ENCODE results near the gene DIAPH3. TPM values are rescaled to one million over a fixed set of nuclear protein-coding genes. Genes with fewer than 3 reads are reported as not detected.
"Not testable (repeated sequence)": the region's sequence is repeated elsewhere in the genome, so short reads cannot be mapped to it uniquely, and the experiment has no call there.

The DIAPH3 gene
- total and polyA plus RNA-seq, 4 experiments from 2014 or later = 0.03 TPM; not detected in 3

DNA sequence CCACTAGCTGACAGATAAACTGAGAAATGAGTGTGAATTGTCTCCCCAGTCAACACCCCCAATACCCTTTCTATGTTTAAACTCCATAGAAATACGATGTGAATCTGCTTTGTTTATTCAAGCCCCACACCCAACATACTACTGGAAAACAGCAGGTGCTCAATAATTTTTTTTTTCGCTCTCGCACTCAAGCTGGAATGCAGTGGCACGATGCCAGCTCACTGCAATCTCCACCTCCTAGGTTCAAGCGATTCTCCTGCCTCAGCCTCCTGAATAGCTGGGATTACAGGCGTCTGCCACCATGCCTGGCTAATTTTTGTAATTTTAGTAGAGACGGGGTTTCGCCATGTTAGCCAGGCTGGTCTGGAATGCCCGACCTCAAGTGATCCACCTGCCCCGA lies 123.1 kb downstream of the DIAPH3 start:
- H3K27me3 Mint-ChIP-seq; H3K27ac ChIP-seq (ENCODE audit: low read depth, low read length); H3K4me1 ChIP-seq (ENCODE audit: insufficient read depth, low read length); H3K27me3 ChIP-seq (ENCODE audit: insufficient read depth, low read length); H3K9me3 Mint-ChIP-seq; H3K4me1 Mint-ChIP-seq; H3K4me3 ChIP-seq (ENCODE audit: low read length in 2 of 2); H3K36me3 ChIP-seq (ENCODE audit: insufficient read depth, low read length); H3K9me3 ChIP-seq (ENCODE audit: control insufficient read depth in 1 of 2, low read length in 2 of 2); CTCF ChIA-PET (ENCODE audit: partially characterized antibody); DNase-seq; intact Hi-C loops (cut with micrococcal nuclease); H3K4me3 Mint-ChIP-seq; POLR2A ChIA-PET (ENCODE audit: partially characterized antibody); H3K36me3 Mint-ChIP-seq: not testable (repeated sequence)
- H3K27ac Mint-ChIP-seq = peak overlapping the region in 1 of 7 donors; percentile 6

DNA sequence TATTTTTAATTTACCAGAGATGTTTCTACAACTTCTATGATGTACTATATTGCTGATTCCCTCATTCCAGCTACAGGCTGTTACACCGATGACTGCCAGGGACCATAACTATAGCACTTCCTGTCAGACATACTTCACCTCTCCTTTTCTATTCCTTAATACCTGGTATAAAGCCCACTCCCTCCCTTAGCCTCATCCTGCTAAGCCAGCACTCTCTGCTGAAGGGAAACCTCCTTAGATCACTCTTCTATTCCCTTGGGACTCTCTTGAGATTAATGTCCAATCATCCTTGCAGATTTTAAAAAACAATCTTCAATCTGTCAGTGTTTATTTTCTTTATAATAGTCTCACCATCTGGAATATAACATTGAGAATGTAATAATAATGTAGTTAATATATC lies 127.9 kb downstream of the DIAPH3 start:
- POLR2A ChIA-PET (ENCODE audit: partially characterized antibody) = no interaction called here
- no peaks in the 10 kb centered on the region for H3K36me3 ChIP-seq (ENCODE audit: insufficient read depth, low read length)
- CTCF ChIA-PET (ENCODE audit: partially characterized antibody) = no interaction called here
- no peak overlapping the region for H3K4me3 ChIP-seq (ENCODE audit: low read length in 2 of 2)
- peak overlapping the region in 1 of 8 donors; percentile 13 for H3K4me3 Mint-ChIP-seq
- no peak overlapping the region for H3K27ac Mint-ChIP-seq
- no peak for DNase-seq
- H3K27me3 ChIP-seq (ENCODE audit: insufficient read depth, low read length) = no peaks in the 10 kb centered on the region
- H3K4me1 ChIP-seq (ENCODE audit: insufficient read depth, low read length) = no peaks in the 10 kb centered on the region
- intact Hi-C loops (cut with micrococcal nuclease) = no loop called here
- no peaks in the 10 kb centered on the region for H3K27me3 Mint-ChIP-seq
- H3K36me3 Mint-ChIP-seq = no peaks in the 10 kb centered on the region
- H3K4me1 Mint-ChIP-seq = no peaks in the 10 kb centered on the region
- H3K9me3 ChIP-seq (ENCODE audit: control insufficient read depth in 1 of 2, low read length in 2 of 2) = no peaks in the 10 kb centered on the region
- peaks cover 0 to 1% (median 0%) of the 10 kb centered on the region in 8 donors for H3K9me3 Mint-ChIP-seq
- H3K27ac ChIP-seq (ENCODE audit: low read depth, low read length) = no peak overlapping the region

DNA sequence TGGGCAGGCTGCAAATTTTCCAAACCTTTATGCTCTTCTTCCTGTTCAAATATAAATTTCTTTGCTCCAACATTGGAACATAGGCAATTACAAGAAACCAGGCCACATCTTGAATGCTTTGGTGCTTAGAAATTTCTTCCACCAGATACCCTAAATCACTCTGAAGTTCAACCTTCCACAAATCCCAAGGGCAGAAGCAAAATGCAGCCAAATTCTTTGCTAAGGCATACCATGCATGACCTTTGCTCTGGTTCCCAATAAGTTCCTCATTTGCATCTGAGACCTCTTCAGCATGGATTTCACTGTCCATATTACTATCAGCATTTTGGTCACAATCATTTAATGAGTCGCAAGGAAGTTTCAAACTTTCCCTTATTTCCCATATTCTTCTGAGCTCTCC lies 130.9 kb downstream of the DIAPH3 start:
- Mint-ChIP-seq H3K4me3 (no peak overlapping the region), H3K27me3 (no peaks in the 10 kb centered on the region), H3K36me3 (no peaks in the 10 kb centered on the region), H3K27ac (no peak overlapping the region), H3K9me3 (peaks cover 0 to 2% (median 0%) of the 10 kb centered on the region in 8 donors), H3K4me1 (no peaks in the 10 kb centered on the region)
- ChIA-PET CTCF (ENCODE audit: partially characterized antibody) (no interaction called here), POLR2A (ENCODE audit: partially characterized antibody) (no interaction called here)
- no peak for DNase-seq
- Histone ChIP-seq H3K4me1 (ENCODE audit: insufficient read depth, low read length) (no peaks in the 10 kb centered on the region), H3K9me3 (ENCODE audit: control insufficient read depth in 1 of 2, low read length in 2 of 2) (no peaks in the 10 kb centered on the region), H3K4me3 (ENCODE audit: low read length in 2 of 2) (no peak overlapping the region), H3K36me3 (ENCODE audit: insufficient read depth, low read length) (no peaks in the 10 kb centered on the region), H3K27me3 (ENCODE audit: insufficient read depth, low read length) (no peaks in the 10 kb centered on the region), H3K27ac (ENCODE audit: low read depth, low read length) (no peak overlapping the region)
- intact Hi-C loops (cut with micrococcal nuclease) = no loop called here

DNA sequence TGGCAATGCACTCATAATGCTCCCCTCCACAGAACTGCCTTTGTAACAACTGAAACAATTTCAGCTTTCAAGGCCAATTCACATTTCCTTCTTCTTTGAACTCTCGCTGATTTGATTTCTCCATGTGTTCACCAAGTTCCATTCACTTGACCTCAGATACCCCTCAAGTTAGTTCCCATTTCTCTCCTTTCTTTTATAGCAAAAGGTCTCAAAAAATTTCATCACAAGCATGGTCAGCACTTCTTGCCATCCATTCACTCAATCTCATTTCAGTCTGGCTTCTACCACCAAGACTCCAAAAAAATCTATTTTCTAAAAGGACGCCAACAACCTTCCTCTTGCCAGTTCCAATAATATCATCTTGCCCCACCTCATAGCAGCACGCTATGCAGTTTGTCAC lies 135.7 kb downstream of the DIAPH3 start:
- no peak overlapping the region for H3K4me3 Mint-ChIP-seq
- Histone ChIP-seq H3K27me3 (ENCODE audit: insufficient read depth, low read length) (no peaks in the 10 kb centered on the region), H3K9me3 (ENCODE audit: control insufficient read depth in 1 of 2, low read length in 2 of 2) (no peaks in the 10 kb centered on the region), H3K36me3 (ENCODE audit: insufficient read depth, low read length) (no peaks in the 10 kb centered on the region), H3K4me3 (ENCODE audit: low read length in 2 of 2) (no peak overlapping the region), H3K27ac (ENCODE audit: low read depth, low read length) (no peak overlapping the region), H3K4me1 (ENCODE audit: insufficient read depth, low read length) (no peaks in the 10 kb centered on the region)
- no peaks in the 10 kb centered on the region for H3K27me3 Mint-ChIP-seq
- CTCF ChIA-PET (ENCODE audit: partially characterized antibody) = no interaction called here
- no peaks in the 10 kb centered on the region for H3K36me3 Mint-ChIP-seq
- intact Hi-C loops (cut with micrococcal nuclease) = no loop called here
- H3K9me3 Mint-ChIP-seq = peaks cover 0 to 9% (median 6%) of the 10 kb centered on the region in 8 donors
- no peak for DNase-seq
- H3K27ac Mint-ChIP-seq = no peak overlapping the region
- H3K4me1 Mint-ChIP-seq = no peaks in the 10 kb centered on the region
- POLR2A ChIA-PET (ENCODE audit: partially characterized antibody) = no interaction called here

DNA sequence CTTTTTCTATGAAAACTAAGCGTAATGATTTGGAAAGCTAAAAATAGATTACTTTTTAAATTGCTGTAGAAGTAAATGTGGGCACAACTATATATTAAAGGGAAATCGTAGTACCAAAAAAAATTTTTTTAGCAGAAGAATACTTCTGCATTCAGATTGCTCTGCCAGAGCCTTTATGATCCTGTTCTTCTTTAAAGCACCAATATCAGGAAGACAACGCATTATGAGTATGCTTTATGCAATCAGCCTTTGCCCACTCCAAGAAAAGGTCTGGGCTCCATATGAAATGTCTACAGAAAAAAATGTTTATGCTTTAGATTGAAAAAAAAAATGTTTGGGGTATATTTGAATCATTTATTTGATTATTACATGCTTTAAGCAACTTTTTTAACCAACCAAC lies 137.4 kb downstream of the DIAPH3 start:
- DNase-seq = no peak
- Mint-ChIP-seq H3K36me3 (no peaks in the 10 kb centered on the region), H3K27me3 (no peaks in the 10 kb centered on the region), H3K27ac (no peak overlapping the region), H3K4me3 (no peak overlapping the region), H3K9me3 (peaks cover 0 to 9% (median 6%) of the 10 kb centered on the region in 8 donors), H3K4me1 (peaks cover 0 to 4% (median under 1%) of the 10 kb centered on the region in 4 donors)
- intact Hi-C loops (cut with micrococcal nuclease) = no loop called here
- Histone ChIP-seq H3K4me1 (ENCODE audit: insufficient read depth, low read length) (no peaks in the 10 kb centered on the region), H3K27me3 (ENCODE audit: insufficient read depth, low read length) (no peaks in the 10 kb centered on the region), H3K36me3 (ENCODE audit: insufficient read depth, low read length) (no peaks in the 10 kb centered on the region), H3K9me3 (ENCODE audit: control insufficient read depth in 1 of 2, low read length in 2 of 2) (no peaks in the 10 kb centered on the region), H3K4me3 (ENCODE audit: low read length in 2 of 2) (no peak overlapping the region), H3K27ac (ENCODE audit: low read depth, low read length) (no peak overlapping the region)
- POLR2A ChIA-PET (ENCODE audit: partially characterized antibody) = no interaction called here
- CTCF ChIA-PET (ENCODE audit: partially characterized antibody) = no interaction called here

DNA sequence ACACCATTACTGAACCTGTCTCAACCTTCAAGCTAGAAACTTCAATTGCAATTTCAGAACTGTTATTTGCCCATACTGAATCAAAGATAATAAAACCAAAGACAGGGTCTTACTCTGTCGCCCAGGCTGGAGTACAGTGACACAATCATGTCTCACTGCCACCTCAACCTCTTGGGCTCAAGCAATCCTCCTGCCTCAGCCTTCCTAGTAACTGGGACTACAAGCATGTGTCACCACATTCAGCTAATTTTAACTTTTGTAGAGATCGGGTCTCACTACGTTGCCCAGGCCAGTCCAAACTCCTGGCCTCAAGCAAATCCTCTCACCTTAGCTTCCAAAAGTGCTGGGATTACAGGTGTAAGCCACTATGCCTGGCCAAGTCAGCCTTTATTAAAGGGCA lies 143.4 kb downstream of the DIAPH3 start:
- intact Hi-C loops (cut with micrococcal nuclease) = no loop called here
- Histone ChIP-seq H3K36me3 (ENCODE audit: insufficient read depth, low read length) (no peaks in the 10 kb centered on the region), H3K27ac (ENCODE audit: low read depth, low read length) (no peak overlapping the region), H3K9me3 (ENCODE audit: control insufficient read depth in 1 of 2, low read length in 2 of 2) (no peaks in the 10 kb centered on the region), H3K4me3 (ENCODE audit: low read length in 2 of 2) (no peak overlapping the region), H3K4me1 (ENCODE audit: insufficient read depth, low read length) (peaks cover 9% of the 10 kb centered on the region), H3K27me3 (ENCODE audit: insufficient read depth, low read length) (no peaks in the 10 kb centered on the region)
- Mint-ChIP-seq H3K9me3 (peaks cover 0 to 9% (median 6%) of the 10 kb centered on the region in 8 donors), H3K27me3 (no peaks in the 10 kb centered on the region), H3K36me3 (no peaks in the 10 kb centered on the region), H3K4me3 (no peak overlapping the region), H3K27ac (no peak overlapping the region), H3K4me1 (peaks cover 3 to 17% (median 11%) of the 10 kb centered on the region in 4 donors)
- ChIA-PET POLR2A (ENCODE audit: partially characterized antibody) (no interaction called here), CTCF (ENCODE audit: partially characterized antibody) (no interaction called here)
- DNase-seq = no peak

DNA sequence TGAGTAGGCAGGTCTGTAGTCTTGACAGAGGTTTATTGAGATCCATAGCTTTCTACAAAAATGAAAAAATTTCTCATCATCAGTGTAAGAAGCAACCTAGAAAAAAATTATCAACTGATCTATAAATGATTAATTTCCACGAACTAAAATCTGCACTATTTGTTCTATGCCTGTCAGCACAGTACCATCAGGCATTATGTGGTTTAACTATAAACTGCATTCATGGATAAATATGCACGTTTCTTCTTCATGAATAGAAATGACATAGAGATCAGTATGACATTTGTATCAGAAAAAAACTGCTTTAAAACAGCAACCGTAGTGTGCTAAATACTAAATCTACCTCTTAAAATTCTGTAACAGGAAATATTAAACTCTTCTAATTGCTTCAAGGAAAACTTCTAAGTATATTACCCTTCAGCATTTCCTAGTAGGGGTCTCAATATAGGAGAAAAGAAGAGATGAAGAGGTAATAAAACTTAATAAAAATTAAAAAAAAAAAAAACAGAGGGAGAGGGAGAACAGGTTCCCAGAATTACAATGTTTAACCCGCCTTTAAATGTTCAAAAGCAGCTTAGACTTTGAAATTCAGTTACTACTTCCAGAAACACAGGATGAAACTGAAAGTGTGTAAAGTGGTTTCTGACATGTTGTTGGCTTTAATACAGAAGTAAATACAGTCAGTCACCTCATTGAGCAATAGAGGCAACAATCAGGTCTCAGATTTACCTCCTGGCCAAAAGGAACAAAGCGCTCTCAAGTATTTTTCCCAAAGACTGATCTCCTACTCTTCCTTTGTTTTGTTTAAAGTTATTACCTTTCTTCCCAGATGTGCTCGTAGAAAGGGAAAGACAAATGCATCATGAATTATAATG lies 144.4 kb downstream of the DIAPH3 start:
- no peak for DNase-seq
- peak overlapping the region in 3 of 8 donors; percentile 11 to 49 (median 19) for H3K4me3 Mint-ChIP-seq
- H3K27ac Mint-ChIP-seq = no peak overlapping the region
- POLR2A ChIA-PET (ENCODE audit: partially characterized antibody) = interaction anchor here (0.6 kb wide), 1 partner anchor 123 kb away, joined by 3 read pairs; no protein-coding TSS in a partner anchor
- Histone ChIP-seq H3K9me3 (ENCODE audit: control insufficient read depth in 1 of 2, low read length in 2 of 2) (no peaks in the 10 kb centered on the region), H3K27ac (ENCODE audit: low read depth, low read length) (no peak overlapping the region), H3K27me3 (ENCODE audit: insufficient read depth, low read length) (no peaks in the 10 kb centered on the region), H3K36me3 (ENCODE audit: insufficient read depth, low read length) (no peaks in the 10 kb centered on the region), H3K4me1 (ENCODE audit: insufficient read depth, low read length) (peaks cover 9% of the 10 kb centered on the region), H3K4me3 (ENCODE audit: low read length in 2 of 2) (peak overlapping the region in 1 of 2 donors; percentile 5)
- H3K36me3 Mint-ChIP-seq = no peaks in the 10 kb centered on the region
- no peaks in the 10 kb centered on the region for H3K27me3 Mint-ChIP-seq
- intact Hi-C loops (cut with micrococcal nuclease) = no loop called here
- CTCF ChIA-PET (ENCODE audit: partially characterized antibody) = no interaction called here
- H3K9me3 Mint-ChIP-seq = peaks cover 0 to 7% (median 3%) of the 10 kb centered on the region in 8 donors
- H3K4me1 Mint-ChIP-seq = peaks cover 3 to 17% (median 11%) of the 10 kb centered on the region in 4 donors

Measured in CD4-positive, alpha-beta memory T cell (primary cell).